UCSD-AML1 (cell line): ENCODE measurements around the gene BAD.
"Not testable (repeated sequence)": the region's sequence is repeated elsewhere in the genome, so short reads cannot be mapped to it uniquely, and the experiment has no call there.

Experiments
- DNase-seq: peaks from one replicate; lab custom pipeline; 2025; ENCODE audit not compliant: unreplicated experiment; lab: John Stamatoyannopoulos, UW

The BAD gene

DNA sequence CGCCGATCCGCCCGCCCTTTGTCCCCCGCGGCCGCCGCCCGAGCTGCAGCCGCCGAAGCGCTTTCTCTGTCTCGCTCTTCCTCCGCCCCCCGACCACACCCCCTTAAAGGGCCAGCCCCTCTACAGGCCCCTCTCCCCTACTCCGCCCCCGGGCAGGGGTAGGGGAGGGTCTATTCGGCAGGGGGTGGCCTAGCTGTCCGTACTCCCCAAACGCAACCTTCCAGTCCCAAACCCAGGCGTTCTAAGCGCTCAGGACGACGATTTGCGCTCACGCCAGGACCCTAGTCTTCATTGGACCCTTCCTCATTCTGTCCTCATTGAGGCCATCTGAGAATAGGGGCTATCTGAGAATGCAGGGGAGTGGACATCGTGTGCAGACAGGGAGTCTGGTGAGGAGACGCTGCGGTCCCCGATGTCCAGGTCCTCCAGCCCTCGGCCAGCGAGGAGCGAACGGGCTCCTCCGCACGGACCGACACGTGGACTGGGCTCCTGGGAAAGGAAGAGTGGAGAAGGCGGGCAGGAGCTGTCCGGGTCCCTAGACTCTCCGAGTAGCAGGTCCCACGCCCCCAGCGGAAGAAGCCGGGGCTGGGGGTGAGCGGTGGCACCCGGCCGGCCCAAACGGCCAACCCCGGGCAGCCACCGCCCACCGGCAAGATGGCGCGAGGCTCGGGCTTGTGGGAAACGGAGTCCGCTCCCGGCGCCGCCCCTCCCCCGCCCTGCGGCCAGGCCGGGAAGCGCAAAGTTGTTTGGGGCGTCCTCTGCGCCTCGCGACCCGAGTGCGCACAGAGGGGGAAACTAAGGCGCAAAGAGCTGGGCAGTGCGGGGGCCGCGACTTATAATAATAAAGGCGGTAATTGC lies 37.4 kb downstream of the BAD start, which contains the start of gene PPP1R14B:
Gene PPP1R14B (minus strand): TSS at position 73 of the 858 bp plus-strand sequence. CDS start 270 bp downstream, outside the sequence.
- peak; percentile 88 for DNase-seq

DNA sequence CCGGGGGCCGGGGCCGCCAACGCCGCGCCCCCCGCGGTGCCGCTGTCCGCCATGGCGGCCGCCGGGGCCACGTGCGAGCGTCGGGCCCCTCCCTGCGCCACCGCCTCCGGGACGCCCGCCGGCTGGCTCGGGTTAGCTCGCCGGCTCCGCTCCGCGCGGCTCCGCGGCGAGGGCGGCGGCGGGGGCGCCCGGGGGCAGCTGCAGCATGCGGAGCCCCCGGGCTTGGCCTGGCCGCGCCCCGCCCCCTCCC lies 37.9 kb downstream of the BAD start:
- DNase-seq = not testable (repeated sequence)

DNA sequence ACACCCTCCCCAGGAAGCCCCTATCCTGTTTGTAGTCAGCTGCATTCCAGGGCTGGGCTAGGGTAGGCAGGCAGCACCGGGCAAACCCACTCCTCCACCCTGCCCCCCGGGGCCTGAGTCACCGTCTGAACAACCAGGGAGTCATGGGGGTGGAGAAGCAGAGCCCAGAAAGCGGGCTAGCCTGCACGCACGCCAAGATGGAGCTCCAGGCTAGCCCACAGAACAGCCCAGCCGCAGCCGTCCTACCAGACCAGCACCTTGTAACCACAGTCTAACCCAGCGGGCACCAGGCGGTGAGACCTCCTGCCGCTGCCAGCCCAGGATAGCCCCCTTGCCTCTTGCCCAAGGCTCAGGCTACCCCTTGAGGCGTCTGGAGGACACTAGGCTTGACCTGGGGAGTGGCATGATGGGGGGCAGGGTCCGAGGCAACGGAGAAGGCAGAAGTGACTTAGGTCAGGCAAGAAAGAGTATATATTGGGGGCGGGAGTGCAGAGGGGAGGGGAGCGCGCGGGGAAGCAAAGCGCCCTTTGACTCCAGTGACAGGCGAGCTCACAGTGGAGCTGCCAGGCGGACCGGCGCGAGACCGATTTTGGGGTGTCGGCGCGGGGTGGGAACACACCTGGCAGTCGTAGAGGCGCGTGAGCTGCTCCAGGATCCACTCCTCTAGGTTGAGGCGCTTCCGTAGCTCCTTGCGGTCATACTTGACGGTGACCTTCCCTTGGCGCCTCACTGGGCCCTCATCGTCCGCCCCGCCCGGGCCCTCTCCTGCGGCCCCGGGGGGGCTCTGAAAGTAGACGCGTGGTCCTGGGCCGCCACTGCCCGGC lies 38.5 kb downstream of the BAD start:
- DNase-seq = peak; percentile 59

DNA sequence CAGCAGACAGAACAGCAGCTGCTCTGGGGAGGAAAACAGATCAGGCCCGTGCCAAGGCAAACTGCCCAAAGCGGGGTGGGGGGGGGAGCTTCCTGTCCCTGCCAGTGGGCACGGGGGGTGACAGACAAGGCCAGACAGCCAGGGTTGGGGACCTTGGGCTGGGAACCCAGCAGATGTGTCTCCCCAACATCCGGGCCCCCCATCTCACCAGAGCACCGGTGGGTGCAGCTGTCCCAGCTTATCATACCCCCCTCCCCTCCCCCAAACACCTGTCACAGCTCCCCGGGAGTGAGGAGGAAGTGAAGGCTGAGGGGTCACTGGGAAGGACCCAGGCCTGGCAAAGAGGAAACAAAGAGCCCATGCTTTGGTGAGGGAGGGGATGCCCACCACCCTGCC lies 39.1 kb downstream of the BAD start:
- DNase-seq = no peak

DNA sequence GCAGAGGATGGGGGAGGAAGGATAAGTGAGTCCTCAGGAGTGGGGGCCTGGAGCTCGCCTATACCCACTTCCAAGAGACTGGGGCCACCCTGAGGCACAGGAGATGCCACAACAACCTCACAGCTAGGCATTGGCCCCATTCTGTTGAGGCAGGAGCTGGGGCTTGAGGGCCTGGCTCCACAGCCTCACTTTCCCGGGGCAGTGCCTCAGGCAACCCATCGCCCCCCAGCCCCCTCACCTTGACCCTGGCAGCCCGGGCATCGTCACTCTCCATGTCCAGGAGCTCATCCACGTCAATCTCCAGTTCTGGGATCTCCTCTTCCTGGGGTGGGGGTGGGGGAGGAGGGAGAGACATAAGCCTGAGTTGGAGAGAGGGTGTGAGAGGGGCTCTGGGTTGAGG lies 39.5 kb downstream of the BAD start:
- no peak for DNase-seq

DNA sequence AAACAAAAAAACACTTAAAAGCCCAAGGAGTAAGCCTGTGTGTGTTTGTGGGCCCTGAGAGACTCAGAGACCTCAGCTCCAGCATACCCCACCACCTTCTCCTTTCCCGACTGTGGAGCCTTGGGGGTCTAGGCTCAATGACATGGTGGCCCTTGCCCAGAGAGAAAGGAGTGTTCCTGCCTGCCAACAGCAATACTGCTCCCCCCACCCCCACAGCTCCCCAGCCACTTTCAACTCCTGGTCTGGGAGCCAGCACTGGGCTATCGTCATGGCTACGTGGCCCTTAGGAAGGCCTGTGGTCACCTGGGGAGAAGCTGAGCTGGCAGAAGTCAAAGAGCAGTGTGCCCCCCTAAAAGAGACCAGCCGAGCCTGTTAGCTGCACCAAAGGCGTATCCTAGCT lies 40.4 kb downstream of the BAD start:
- DNase-seq = no peak

DNA sequence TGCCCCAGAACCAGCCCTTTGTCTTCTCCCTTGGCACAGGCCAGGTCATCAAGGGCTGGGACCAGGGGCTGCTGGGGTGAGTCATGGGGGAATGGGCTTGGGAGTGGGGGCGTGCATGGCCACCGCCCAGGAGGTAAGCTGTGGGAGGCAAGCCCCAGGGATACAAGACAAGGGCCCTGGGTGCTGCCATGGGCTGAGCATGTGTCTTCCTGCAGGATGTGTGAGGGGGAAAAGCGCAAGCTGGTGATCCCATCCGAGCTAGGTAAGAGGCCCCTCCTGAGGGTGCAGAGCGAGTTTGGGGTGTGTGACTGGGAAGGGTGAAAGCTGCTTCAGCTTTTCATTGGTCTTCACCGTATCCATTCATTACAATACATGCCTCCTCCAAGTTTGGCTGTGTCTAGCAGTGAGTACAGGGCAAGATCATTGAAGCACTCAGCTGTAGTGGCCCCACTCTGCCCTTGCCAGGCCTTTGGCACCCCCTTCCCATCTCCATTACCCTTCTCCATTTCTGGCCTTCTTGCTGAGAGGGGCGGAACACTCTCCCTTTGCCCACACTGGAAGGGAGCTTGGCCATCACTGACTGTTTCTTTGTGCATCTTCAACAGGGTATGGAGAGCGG lies 41.1 kb downstream of the BAD start:
- DNase-seq = no peak

DNA sequence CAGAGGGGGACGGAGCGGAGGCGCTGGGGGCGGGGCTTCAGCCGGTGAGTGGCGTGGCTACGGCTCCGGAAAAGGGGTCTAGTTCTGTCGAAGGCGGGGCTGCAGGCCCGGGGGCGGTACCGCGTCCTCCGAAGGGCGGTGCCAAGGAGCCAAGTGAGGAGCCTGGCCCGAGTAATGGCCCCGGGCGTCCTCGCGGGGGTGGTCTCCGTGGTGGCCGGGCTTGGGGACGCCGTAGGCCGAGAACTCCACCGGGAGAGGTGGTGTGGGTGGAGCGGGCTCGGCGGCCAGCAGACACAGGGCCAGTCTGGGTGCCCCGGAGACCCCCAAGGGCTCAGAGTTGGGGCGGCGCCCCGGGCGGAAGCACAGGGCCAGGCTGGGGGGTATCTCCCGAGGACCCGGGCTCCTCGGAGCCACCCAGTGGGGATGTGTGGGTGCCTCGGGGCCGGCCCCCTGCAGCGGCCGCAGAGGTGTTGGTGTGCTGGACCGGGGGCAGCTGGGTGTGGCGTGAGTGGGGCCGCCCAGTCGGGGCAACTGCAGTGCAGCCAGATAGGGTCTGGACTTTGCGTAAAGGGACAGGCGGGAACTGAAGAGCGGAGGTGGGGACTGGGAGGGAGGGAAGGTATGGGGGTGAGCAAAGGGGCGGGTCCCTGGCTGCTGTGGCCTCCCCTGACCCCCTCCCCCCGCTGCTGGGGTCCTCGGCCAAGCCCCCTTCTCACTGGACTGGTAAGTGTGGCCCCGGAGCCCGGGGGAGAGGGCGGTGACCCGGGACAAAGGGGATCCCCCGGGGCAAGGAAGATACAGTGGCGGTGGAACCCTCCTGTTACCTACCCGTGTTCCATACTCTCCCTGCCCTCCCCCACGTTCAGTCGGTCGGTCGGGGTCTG lies 42.7 kb downstream of the BAD start:
- DNase-seq = peak; percentile 59

DNA sequence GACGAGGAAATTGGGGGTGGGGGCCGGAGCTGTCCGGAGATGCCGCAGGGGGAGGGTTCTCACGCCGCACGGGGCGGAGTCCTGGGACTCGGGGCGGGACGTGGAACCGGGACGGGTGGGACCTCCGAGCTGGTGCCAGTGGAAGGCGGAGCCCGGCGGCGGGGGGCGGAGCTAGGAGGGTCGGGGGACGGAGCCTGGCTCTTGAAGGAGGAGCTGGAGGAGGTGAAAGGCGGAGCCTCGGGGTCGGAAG lies 43.3 kb downstream of the BAD start:
- DNase-seq = peak; percentile 100

DNA sequence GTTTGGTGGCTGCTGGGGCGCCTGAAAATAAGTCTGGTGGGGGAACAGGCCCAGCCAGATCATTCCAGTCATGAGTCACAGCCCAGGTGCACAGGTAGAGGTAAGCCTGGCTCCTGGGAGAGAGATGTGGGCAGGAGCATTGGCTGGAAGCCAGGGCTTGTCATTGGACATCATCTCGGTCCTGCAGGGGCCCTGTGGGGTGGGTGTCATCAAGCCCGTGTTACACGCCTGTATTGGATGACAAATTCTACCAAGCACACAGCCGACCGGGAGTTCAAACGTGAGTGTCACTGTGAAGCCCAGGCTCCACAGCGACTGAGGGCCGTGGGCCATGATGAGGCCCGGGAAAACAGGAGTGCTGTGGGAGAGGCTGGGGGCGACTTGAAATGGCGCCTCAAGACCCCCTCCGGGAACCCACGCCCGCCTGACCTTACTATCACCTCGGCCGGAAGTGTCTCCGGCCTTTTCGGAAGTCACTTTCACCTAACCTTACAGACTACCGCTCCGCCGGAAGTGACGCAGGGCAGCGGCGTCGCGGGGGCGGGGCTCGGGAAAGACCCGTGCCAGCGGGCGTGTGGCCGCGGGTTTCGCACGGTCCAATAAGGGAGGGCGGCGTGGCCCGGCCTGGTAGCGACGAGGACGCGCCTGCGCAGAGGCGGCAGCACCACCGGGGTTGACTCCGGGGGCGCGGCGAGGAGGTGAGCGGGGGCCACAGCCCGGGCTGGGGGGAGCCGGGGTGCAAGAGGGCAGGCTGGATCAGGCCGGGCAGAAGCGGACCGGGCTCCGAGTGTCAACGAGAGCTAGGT lies 43.8 kb downstream of the BAD start, which contains the start of gene FKBP2:
Gene FKBP2 (plus strand): TSS at position 661 of the 806 bp plus-strand sequence. CDS start 1,293 bp downstream, outside the sequence.
- peak; percentile 98 for DNase-seq

DNA sequence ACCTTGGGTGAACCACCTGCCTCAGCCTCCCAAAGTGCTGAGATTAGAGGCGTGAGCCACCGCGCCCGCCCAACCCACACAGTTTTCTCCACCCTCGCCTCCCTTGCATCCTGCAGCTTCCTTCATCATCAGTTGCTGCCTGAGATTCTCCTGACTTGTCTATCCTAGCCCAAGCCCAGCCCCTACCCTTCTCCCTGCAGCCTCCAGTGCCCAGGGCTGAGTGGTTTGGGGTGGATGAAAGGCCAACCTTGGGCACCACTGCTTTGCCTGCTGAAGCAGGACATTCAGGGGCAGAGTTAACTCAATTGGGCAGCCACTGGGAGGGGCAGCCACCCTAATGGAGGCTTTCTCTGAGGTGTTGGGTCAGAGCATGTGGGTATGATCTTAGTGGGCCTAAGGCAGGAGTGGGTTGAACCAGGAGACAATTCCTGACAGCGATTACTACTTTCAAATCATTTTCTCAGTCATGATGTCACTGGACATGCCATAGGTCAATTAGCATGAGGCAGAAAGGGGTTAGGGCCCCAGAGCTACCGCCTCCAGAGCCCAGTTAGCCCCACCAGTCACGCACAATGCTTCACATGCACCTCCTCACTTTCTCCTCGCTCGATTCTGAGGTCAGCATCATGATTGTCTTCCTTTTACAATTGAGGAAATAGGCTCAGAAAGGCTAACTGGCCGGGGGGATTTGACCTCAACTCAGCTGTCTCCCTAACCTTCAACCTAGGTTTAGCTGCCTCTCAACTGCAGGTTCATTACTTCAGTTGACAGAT lies 44.6 kb downstream of the BAD start:
- DNase-seq = peak; percentile 43

DNA sequence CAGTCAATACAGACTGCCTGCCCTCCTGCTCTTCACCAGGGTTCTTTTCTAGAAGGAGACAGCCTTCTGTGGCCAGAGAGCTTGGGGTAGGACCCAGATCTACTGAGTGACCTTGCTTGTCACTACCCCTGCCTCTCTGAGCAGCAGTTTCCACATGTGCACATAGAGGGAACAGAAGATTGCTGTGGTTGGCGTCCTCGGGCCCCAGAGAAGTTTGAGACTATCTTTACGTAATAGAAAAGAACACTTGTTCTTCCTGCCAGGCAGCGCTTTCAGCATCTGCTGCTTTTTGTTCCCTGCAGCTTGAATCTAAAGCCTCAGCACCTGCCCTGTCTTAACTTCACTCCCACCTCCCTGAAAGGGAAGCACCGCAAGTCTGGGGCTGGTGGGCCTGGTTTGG lies 45.5 kb downstream of the BAD start:
- no peak for DNase-seq

DNA sequence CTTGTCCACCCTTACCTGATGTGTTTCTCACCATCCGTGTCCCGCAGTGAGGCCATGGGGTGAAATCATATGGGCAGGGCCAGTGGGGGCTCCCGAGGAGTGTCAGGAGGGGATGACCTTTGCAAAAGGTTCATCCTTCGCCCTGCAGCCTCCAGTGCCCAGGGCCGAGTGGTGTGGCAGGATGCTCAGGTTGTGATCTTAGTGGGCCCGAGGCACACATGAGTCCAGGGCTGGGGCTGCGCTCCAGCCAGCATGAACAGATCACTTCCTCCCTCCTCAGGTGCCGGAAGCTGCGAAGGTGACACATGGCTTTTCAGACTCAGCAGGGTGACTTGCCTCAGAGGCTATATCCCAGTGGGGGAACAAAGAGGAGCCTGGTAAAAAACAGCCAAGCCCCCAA lies 46.4 kb downstream of the BAD start:
- no peak for DNase-seq

DNA sequence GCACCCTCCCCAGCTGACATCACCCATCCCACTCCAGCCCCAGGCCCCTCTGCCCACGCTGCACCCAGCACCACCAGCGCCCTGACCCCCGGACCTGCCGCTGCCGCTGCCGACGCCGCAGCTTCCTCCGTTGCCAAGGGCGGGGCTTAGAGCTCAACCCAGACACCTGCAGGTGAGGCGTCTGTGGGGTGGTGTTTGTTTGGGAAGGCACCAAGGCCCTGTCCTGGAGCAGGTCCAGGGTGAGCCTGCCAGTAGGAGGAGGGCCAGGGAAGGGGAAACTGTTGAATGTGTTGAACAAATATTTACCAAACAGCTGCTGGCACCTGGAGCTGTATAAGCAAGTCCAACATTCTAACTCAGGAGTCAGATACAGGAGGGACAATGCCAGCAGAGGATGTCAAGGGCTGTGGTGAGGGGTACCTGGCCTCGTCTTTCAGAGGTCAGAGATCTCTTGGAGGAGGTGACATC lies 46.9 kb downstream of the BAD start:
- no peak for DNase-seq

DNA sequence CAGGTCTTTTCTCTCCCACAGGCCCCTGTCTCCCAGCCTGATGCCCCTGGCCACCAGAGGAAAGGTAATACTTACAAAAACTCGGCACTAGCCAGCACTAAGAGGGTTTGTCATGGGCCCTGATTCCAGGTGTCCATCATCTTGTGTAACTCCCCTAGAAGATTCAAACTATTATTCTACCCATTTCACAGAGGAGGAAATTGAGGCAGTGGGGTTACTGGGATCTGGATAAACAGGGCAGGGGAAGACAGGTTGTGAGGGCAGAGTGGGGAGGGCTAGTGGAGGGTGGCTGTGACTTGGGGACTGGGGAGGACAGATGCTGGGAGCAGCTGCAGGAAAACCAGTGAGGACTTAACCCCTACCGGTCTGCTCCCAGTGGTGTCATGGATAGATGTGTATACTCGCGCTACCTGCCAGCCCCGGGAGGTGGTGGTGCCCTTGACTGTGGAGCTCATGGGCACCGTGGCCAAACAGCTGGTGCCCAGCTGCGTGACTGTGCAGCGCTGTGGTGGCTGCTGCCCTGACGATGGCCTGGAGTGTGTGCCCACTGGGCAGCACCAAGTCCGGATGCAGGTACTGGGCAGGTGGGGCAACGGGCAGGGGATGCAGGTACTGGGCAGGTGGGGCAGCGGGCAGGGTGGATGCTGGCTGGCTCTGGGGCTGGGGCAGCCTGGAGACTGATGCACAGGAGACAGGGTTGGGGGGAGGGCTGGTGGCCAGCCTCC lies 48.9 kb downstream of the BAD start:
- no peak for DNase-seq

DNA sequence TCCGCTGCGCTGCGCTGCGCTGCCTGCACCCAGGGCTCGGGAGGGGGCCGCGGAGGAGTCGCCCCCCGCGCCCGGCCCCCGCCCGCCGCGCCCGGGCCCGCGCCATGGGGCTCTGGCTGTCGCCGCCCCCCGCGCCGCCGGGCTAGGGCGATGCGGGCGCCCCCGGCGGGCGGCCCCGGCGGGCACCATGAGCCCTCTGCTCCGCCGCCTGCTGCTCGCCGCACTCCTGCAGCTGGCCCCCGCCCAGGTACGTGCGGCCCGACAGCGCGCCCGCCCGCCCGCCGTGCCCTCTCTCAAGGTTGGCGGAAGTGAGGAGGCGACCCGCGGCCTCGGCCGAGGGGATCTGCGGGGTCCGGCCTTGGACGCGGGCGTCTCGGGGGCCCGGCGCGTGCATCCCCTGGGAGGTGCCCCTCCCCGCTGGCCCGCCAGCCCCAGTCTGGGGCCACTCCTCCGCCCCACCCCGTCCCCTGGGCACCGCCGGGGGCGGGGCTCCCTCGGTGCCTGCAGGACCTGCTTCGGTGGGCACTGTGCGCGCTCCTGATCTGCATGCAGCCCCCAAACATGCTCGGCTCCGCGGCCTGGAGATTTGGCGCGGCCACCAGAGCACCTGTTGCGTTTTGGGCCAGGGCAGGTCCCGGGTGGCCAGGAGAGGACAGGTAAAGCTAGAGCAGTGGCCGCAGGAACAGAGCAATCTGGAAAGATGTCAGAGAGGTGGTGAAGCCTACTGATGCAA lies 49.7 kb downstream of the BAD start:
- peak; percentile 60 for DNase-seq

DNA sequence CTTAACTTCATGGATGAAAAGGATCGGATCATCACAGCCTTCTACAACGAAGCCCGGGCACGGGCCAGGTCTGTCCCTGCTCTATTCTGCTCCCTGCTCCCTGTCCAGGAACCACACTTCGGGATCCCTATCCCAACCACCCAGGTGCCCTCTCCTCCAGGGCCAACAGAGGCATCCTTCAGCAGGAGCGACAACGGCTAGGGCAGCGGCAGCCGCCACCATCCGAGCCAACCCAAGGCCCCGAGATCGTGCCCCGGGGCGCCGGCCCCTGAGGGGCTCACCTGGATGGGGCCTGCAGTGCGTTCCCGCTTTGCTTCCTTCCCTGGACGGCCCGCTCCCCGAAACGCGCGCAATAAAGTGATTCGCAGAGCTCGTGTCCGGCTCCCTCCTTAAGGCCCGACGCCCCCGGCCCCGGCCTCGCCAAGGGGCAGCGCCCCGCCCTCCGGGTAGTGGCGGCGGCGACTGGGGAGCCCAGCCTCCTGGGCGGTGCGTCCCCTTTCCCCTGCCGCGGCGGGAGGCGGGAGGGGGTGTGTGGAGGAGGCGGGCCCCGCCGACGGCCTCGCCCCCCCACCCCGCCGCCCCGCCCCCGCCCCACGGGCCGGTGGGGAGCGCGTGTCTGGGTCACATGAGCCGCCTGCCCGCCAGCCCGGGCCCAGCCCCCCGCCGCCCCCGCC lies 50.4 kb downstream of the BAD start, which contains the start of gene VEGFB:
Gene VEGFB (plus strand): TSS at position 672 of the 674 bp plus-strand sequence. CDS start 250 bp downstream, outside the sequence.
- DNase-seq = peak; percentile 30
